GM12878 (cell line): ENCODE results near the gene BCAT1. TPM values are rescaled to one million over a fixed set of nuclear protein-coding genes. Genes with fewer than 3 reads are reported as not detected.

Source experiments
- ATAC-seq: fragments of 200-7000 bp; cut with Tn5 transposase; 3 replicates; pipeline ENCODE4 v1.9.1; 2020; ENCODE audit warnings: mild to moderate bottlenecking, moderate library complexity
- BruUV-seq: library from RNA; stranded (reverse); fragments of 400-500 nt; replicated peaks from 2 replicates; lab custom pipeline; 2021; lab: Mats Ljungman, UMichigan
- CTCF ChIA-PET: fragments of 300-600 bp; sonication (Branson Sonifier 250); formaldehyde crosslinking; extraction: SDS; loops from one replicate; lab custom pipeline; 2021; ENCODE audit warnings: inconsistent platforms; lab: Yijun Ruan, JAX
- POLR2A ChIA-PET: fragments of 350-600 bp; formaldehyde crosslinking; extraction: SDS; loops from one replicate; lab custom pipeline; 2021; ENCODE audit warnings: inconsistent platforms; lab: Charles Lee
- RAD21 ChIA-PET: fragments of 300-600 bp; sonication (Branson Sonifier 250); formaldehyde crosslinking; loops from one replicate; lab custom pipeline; 2023; ENCODE audit warnings: antibody characterized with exemption; ENCODE audit not compliant: unreplicated experiment; lab: Charles Lee
- SMC1A ChIA-PET: fragments of 300-600 bp; sonication (Branson Sonifier 250); formaldehyde crosslinking; loops from one replicate; lab custom pipeline; 2023; ENCODE audit not compliant: unreplicated experiment, uncharacterized antibody; lab: Charles Lee
- DNase-seq: peaks from one replicate; pipeline ENCODE4 v3.0.0-alpha.2; 2011; ENCODE audit warnings: low read depth, low spot score
- FAIRE-seq: peaks from 3 replicates; lab custom pipeline; 2011; peaks lifted over from hg19 to GRCh38; lab: Jason Lieb, UNC
- H2AFZ ChIP-seq: 2 replicates; pipeline ENCODE4 v1.6.0; 2011; ENCODE audit warnings: low read depth, low read length, control low read depth; ENCODE audit not compliant: control insufficient read depth
- H3K27ac ChIP-seq: 2 replicates; pipeline ENCODE4 v1.5.1; 2011; ENCODE audit warnings: control low read depth; ENCODE audit not compliant: control insufficient read depth, insufficient read depth
- H3K27me3 ChIP-seq, 2 experiments: replicated peaks in 1 of 2; 2 replicates each; pipeline versions ENCODE4 v1.6.0 to v1.6.1; 2011; ENCODE audit warnings: low read length in 1 of 2; ENCODE audit not compliant: control insufficient read depth in 2 of 2, insufficient read depth in 2 of 2
- H3K36me3 ChIP-seq, 2 experiments: 2 replicates each; pipeline ENCODE4 v1.5.1; 2011; ENCODE audit warnings: low read length in 1 of 2; ENCODE audit not compliant: control insufficient read depth in 2 of 2, insufficient read depth in 2 of 2
- H3K4me1 ChIP-seq: 2 replicates; pipeline ENCODE4 v1.6.1; 2011; ENCODE audit warnings: mild to moderate bottlenecking, low read length, moderate library complexity, mixed read lengths; ENCODE audit not compliant: control insufficient read depth, insufficient read depth
- H3K4me2 ChIP-seq: 2 replicates; pipeline ENCODE4 v1.6.0; 2011; ENCODE audit warnings: control low read depth; ENCODE audit not compliant: control insufficient read depth, insufficient read depth
- H3K4me3 ChIP-seq: fragments of 200-600 bp; sonication (generic); 2 replicates; pipeline ENCODE4 v1.5.1; 2016
- H3K79me2 ChIP-seq: 2 replicates; pipeline ENCODE4 v1.6.0; 2011; ENCODE audit warnings: low read length; ENCODE audit not compliant: control insufficient read depth, insufficient read depth
- H3K9ac ChIP-seq: 2 replicates; pipeline ENCODE4 v1.8.0; 2011; ENCODE audit warnings: low read length, control low read depth, mixed read lengths; ENCODE audit not compliant: control insufficient read depth, insufficient read depth
- H3K9me3 ChIP-seq: replicated peaks from 3 replicates; pipeline ENCODE4 v1.5.1; 2011; ENCODE audit warnings: mild to moderate bottlenecking, low read length; ENCODE audit not compliant: control insufficient read depth, insufficient read depth
- H4K20me1 ChIP-seq: 2 replicates; pipeline ENCODE4 v1.6.0; 2011; ENCODE audit not compliant: control insufficient read depth, insufficient read depth
- BACH1 ChIP-seq: fragments of 450-650 bp; IDR thresholded peaks from 2 replicates; pipeline ENCODE4 v1.6.1; 2017; ENCODE audit warnings: mild to moderate bottlenecking, borderline replicate concordance
- CHD4 ChIP-seq: fragments of 200-600 bp; sonication (generic); IDR thresholded peaks from 2 replicates; pipeline ENCODE4 v1.6.1; 2016; ENCODE audit warnings: mild to moderate bottlenecking
- ZBTB11 ChIP-seq: fragments of 450-650 bp; formaldehyde crosslinking; IDR thresholded peaks from 2 replicates; pipeline ENCODE4 v1.5.0; 2022; ENCODE audit warnings: mild to moderate bottlenecking, missing genetic modification characterization
- WGBS: methylation state at CpG from one replicate; pipeline ENCODE4 v1.1.6; 2016; ENCODE audit warnings: low lambda C conversion rate; ENCODE audit not compliant: insufficient replicate concordance, insufficient coverage; ENCODE audit errors: missing lambda C conversion rate; 5-methylcytosine and 5-hydroxymethylcytosine counted together
- in situ Hi-C: fragments of 300-500 bp; cut with MboI; formaldehyde crosslinking; loops from 9 replicates; pipeline ENCODE4 v1.14.3; 2018; ENCODE audit warnings: mixed read lengths
- intact Hi-C: fragments of 100-400 bp; cut with micrococcal nuclease; formaldehyde crosslinking; loops from one replicate; pipeline ENCODE4 v1.14.2; 2022; ENCODE audit not compliant: unreplicated experiment
- polyA plus RNA-seq, 11 experiments: library from polyadenylated mRNA; depleted of rRNA in 4 of 11; unstranded in 6 of 11; stranded (reverse) in 5 of 11; fragments of >200 nt; fragmentation: Nextera tagmentation in 4 of 11; fragmentation: Illumina TruSeq in 1 of 11; extraction: Ambion mirVana in 4 of 11; extraction: Trizol in 1 of 11; gene quantifications; 1 replicate in 1 of 11; 2 replicates in 10 of 11; pipeline versions ENCODE4 v1.2.1 to v1.2.3, GENCODE V29; 2011 to 2016; ENCODE audit warnings: inconsistent platforms in 2 of 11, missing spikeins in 2 of 11, low read depth in 1 of 11
- total RNA-seq, 4 experiments: library from RNA; depleted of rRNA in 3 of 4; stranded (reverse); fragments of >200 nt in 3 of 4; fragmentation: Illumina TruSeq in 1 of 4; extraction: Trizol in 1 of 4; gene quantifications; 2 replicates each; pipeline versions ENCODE4 v1.2.1 to v1.2.3, GENCODE V29; 2013 to 2021
- TF ChIP-seq, protein P1 (sequence below): IDR thresholded peaks from 2 replicates; pipeline ENCODE4 v1.6.1; 2012; ENCODE audit warnings: mild to moderate bottlenecking, low read depth, low read length

BCAT1 gene
- total and polyA plus RNA-seq, 10 of the 15 experiments (the other 5 are each of a cell fraction or from before 2014, with no cell fraction given): 26.2 to 187 (median 81.9) TPM

DNA sequence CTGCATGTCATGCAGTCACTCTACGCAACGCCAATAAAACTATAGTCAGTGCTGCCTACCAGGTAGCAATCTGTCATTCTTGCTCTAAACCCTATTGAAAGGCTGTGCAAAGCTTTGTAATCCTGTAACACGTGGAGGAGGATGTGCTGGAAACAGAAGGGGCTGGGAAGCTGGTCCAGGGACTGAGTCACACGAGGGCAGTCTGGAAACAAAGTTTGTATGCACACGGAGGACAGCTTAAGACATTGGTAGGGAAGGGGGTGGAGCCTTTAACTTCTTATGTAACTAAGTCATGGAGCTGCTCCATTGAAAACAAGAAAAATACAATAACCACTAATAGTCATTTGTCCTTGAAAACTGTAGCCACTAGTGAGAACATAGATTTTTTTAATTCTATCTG lies 128.0 kb downstream of the BCAT1 start:
- Histone ChIP-seq H4K20me1 (no peaks in the 10 kb centered on the region), H3K79me2 (no peaks in the 10 kb centered on the region), H3K9ac (no peak overlapping the region), H3K4me1 (peaks cover 31% of the 10 kb centered on the region), H3K4me3 (no peak overlapping the region), H3K9me3 (peaks cover 5% of the 10 kb centered on the region; the same call in 2 of the 3 replicates), H2AFZ (no peak overlapping the region), H3K4me2 (no peak overlapping the region), H3K27ac (no peak overlapping the region), H3K27me3 (no peaks in the 10 kb centered on the region), H3K36me3 (peaks cover 0 to 1% of the 10 kb centered on the region in 2 experiments; a peak in 3 of 4 replicates)
- FAIRE-seq: no peak
- TF ChIP-seq BACH1 (no peak), ZBTB11 (CRISPR knock-in tag) (no peak), CHD4 (no peak)
- TF ChIP-seq, protein P1, sequence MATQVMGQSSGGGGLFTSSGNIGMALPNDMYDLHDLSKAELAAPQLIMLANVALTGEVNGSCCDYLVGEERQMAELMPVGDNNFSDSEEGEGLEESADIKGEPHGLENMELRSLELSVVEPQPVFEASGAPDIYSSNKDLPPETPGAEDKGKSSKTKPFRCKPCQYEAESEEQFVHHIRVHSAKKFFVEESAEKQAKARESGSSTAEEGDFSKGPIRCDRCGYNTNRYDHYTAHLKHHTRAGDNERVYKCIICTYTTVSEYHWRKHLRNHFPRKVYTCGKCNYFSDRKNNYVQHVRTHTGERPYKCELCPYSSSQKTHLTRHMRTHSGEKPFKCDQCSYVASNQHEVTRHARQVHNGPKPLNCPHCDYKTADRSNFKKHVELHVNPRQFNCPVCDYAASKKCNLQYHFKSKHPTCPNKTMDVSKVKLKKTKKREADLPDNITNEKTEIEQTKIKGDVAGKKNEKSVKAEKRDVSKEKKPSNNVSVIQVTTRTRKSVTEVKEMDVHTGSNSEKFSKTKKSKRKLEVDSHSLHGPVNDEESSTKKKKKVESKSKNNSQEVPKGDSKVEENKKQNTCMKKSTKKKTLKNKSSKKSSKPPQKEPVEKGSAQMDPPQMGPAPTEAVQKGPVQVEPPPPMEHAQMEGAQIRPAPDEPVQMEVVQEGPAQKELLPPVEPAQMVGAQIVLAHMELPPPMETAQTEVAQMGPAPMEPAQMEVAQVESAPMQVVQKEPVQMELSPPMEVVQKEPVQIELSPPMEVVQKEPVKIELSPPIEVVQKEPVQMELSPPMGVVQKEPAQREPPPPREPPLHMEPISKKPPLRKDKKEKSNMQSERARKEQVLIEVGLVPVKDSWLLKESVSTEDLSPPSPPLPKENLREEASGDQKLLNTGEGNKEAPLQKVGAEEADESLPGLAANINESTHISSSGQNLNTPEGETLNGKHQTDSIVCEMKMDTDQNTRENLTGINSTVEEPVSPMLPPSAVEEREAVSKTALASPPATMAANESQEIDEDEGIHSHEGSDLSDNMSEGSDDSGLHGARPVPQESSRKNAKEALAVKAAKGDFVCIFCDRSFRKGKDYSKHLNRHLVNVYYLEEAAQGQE: no peak
- in situ Hi-C loops: no loop called here
- intact Hi-C loops: loop anchor here (5.0 kb wide), 2 partner anchors 79 to 114 kb away; no protein-coding TSS in a partner anchor
- BruUV-seq: no TSS peak
- DNase-seq: no peak
- ChIA-PET SMC1A (interaction anchor here (0.6 to 2.9 kb wide), 4 partner anchors 9 to 230 kb away, joined by 3 to 18 read pairs (median 6); no protein-coding TSS in a partner anchor), POLR2A (no interaction called here), CTCF (interaction anchor here (1.0 to 1.1 kb wide), 2 partner anchors 31 to 42 kb away, joined by 3 to 6 read pairs; no protein-coding TSS in a partner anchor), RAD21 (interaction anchor here (1.0 kb wide), 1 partner anchor 17 kb away, joined by 3 read pairs; no protein-coding TSS in a partner anchor)
- over 99% methylated on average over 5 of the region's 5 CpGs for WGBS
- ATAC-seq: no peak
